Right lobe of liver (tissue), 6 donors: ENCODE measurements around the gene OPTC. TPM values are rescaled to one million over a fixed set of nuclear protein-coding genes. Genes with fewer than 3 reads are reported as not detected.

Experiments
- ATAC-seq, 4 donors: fragments of 200-7000 bp; cut with Tn5 transposase; one replicate each; pipeline ENCODE4 v1.9.1; 2020; ENCODE audit warnings: mild to moderate bottlenecking in 4 of 4, moderate library complexity in 4 of 4
- DNase-seq, 3 donors: peaks; one replicate each; pipeline ENCODE4 v3.0.0-alpha.2; 2020
- H3K27ac ChIP-seq, 3 donors: fragments of 200-600 bp; one replicate each; pipeline ENCODE4 v1.8.0; 2022
- H3K27me3 ChIP-seq, 2 donors: fragments of 200-600 bp; one replicate each; pipeline ENCODE4 v1.8.0; 2022
- H3K36me3 ChIP-seq, 4 donors: fragments of 200-600 bp; sonication (generic) in 1 of 4; one replicate each; pipeline versions ENCODE4 v1.5.1 to v1.8.0; 2017 to 2022; ENCODE audit warnings: control low read depth in 1 of 4
- H3K4me1 ChIP-seq, 4 donors: fragments of 200-600 bp; sonication (generic) in 1 of 4; one replicate each; pipeline versions ENCODE4 v1.5.1 to v1.8.0; 2017 to 2022; ENCODE audit warnings: control low read depth in 1 of 4
- H3K4me3 ChIP-seq, 3 donors: fragments of 200-600 bp; one replicate each; pipeline ENCODE4 v1.8.0; 2022
- H3K9me3 ChIP-seq, 4 donors: fragments of 200-600 bp; sonication (generic) in 1 of 4; one replicate each; pipeline versions ENCODE4 v1.5.1 to v1.8.0; 2017 to 2022; ENCODE audit warnings: control low read depth in 1 of 4
- POLR2A ChIP-seq: fragments of 450-650 bp; IDR thresholded peaks from one replicate; pipeline ENCODE4 v1.6.1; 2017; ENCODE audit warnings: antibody characterized with exemption, mild to moderate bottlenecking
- WGBS: methylation state at CpG from one replicate; pipeline ENCODE4 v1.1.6; 2018; ENCODE audit warnings: low coverage, low lambda C conversion rate; ENCODE audit not compliant: insufficient coverage; ENCODE audit errors: missing lambda C conversion rate; 5-methylcytosine and 5-hydroxymethylcytosine counted together
- intact Hi-C, 2 donors: fragments of 100-400 bp; cut with DNase I; formaldehyde crosslinking; loops; one replicate each; pipeline versions ENCODE4 v1.11.2 to v1.14.1; 2022
- total RNA-seq, 6 experiments: library from RNA; depleted of rRNA in 2 of 6; stranded (reverse); fragments of >200 nt in 2 of 6; fragmentation: NEBNext Ultra II Directional in 3 of 6; extraction: Animal tissue kit (Norgen Biotek cat#: 25700) in 3 of 6; gene quantifications; one replicate each; pipeline versions ENCODE4 v1.1.0 to v1.2.4, GENCODE V29; 2016 to 2023
- TF ChIP-seq, protein P1 (sequence below), 4 donors: fragments of 200-600 bp in 3 of 4; fragments of 450-650 bp in 1 of 4; IDR thresholded peaks; one replicate each; pipeline versions ENCODE4 v1.5.1 to v1.8.0; 2016 to 2022; ENCODE audit warnings: antibody characterized with exemption in 4 of 4, mild to moderate bottlenecking in 2 of 4
- donor health status: DM: no; HTN: yes; CAD: no.
- donor health status: DM: no; HTN: no; CAD: no.
- donor health status: DM: no; HTN: no; CAD: no.
- donor health status: DM: no; HTN: yes; CAD: no.
- donor health status: DM: no; HTN: yes; CAD: no.

The OPTC gene
- total RNA-seq, 6 experiments from 2014 or later, result not detected

DNA sequence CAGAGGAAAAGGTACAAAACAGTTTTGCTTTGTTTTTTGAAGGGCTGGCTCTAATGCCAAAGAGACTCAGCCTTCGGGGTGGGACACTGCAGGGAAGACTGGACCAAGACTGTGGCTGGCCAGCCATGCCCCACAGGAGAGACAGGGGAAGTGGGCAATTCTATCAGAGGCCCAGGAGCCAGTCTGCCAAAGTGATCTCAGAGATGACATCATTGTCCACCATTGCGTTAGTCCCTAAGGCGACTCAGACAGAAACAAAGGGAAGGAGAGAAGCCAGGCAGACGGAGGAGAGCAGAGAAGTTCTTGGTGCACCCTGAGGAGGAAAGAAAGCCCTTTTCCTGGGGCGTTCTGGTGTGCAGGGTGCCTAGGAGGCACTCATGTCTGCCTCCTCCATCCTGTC, 26.4 kb downstream of the OPTC start:
- Histone ChIP-seq H3K27ac (no peak overlapping the region), H3K36me3 (no peaks in the 10 kb centered on the region), H3K27me3 (no peaks in the 10 kb centered on the region), H3K4me1 (peaks cover 0 to 11% (median 0%) of the 10 kb centered on the region in 4 donors), H3K4me3 (no peak overlapping the region), H3K9me3 (no peaks in the 10 kb centered on the region)
- intact Hi-C loops, result no loop called here
- no peak for ATAC-seq
- TF ChIP-seq, protein P1, sequence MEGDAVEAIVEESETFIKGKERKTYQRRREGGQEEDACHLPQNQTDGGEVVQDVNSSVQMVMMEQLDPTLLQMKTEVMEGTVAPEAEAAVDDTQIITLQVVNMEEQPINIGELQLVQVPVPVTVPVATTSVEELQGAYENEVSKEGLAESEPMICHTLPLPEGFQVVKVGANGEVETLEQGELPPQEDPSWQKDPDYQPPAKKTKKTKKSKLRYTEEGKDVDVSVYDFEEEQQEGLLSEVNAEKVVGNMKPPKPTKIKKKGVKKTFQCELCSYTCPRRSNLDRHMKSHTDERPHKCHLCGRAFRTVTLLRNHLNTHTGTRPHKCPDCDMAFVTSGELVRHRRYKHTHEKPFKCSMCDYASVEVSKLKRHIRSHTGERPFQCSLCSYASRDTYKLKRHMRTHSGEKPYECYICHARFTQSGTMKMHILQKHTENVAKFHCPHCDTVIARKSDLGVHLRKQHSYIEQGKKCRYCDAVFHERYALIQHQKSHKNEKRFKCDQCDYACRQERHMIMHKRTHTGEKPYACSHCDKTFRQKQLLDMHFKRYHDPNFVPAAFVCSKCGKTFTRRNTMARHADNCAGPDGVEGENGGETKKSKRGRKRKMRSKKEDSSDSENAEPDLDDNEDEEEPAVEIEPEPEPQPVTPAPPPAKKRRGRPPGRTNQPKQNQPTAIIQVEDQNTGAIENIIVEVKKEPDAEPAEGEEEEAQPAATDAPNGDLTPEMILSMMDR (IDR thresholded peaks at IDR 0.05), result no peak
- no peak for TF ChIP-seq POLR2A
- DNase-seq, result no peak
- WGBS, result no CpG with 5 or more reads among the region's 5 CpGs

DNA sequence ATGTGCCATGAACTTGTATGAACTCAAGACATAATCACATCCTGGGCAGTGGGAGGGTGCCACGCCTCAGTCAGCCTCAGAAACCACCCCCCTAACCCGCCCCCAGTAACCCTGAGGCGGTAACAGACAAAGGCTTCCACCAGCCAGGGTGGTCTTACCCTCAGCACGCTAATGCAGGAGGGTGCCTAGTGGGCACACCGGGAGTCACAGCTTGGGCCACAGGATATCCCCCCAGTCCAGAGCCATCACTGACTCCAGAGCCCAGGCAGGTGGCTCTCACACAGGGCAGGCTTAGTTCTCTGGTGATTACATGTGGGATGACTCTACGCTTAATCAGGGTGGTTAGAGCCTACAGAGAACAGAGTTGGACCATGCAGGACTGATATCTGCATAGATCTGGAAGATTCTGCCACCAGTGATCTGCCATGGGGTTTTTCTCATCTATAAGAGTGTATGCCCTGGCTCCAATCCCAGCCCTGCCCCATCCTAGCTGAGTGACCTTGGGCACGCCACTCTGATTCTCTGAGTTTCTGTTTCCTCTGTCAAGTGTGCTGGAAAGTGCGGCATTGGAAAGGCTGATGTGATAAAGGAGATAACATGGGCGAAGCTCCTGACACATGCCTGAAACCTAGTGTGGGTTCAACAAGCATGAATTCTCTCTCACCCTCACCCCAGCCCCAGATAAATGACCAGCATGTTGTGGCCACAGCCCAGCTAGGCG, 27.3 kb downstream of the OPTC start:
- intact Hi-C loops, result no loop called here
- no peak overlapping the region for H3K27ac ChIP-seq
- peaks cover 0 to 11% (median 0%) of the 10 kb centered on the region in 4 donors for H3K4me1 ChIP-seq
- no peaks in the 10 kb centered on the region for H3K9me3 ChIP-seq
- H3K27me3 ChIP-seq, result no peaks in the 10 kb centered on the region
- no peak overlapping the region for H3K4me3 ChIP-seq
- ATAC-seq (peak; percentile 65 to 89 (median 77)), DNase-seq (peak in 1 of 3 donors; percentile 52)
- 59% methylated on average over 9 of the region's 10 CpGs for WGBS
- H3K36me3 ChIP-seq, result no peaks in the 10 kb centered on the region
- no peak for TF ChIP-seq POLR2A

- peaks cover 0 to 11% (median 0%) of the 10 kb centered on the region in 4 donors for H3K4me1 ChIP-seq
- no peaks in the 10 kb centered on the region for H3K9me3 ChIP-seq
- no peak for ATAC-seq
- no peak overlapping the region for H3K4me3 ChIP-seq
- 83% methylated on average over 1 of the region's 5 CpGs for WGBS
- no peak for DNase-seq
- TF ChIP-seq, protein P1 (IDR thresholded peaks at IDR 0.05), result no peak
- H3K27me3 ChIP-seq, result no peaks in the 10 kb centered on the region
- no peaks in the 10 kb centered on the region for H3K36me3 ChIP-seq
- intact Hi-C loops, result no loop called here
- no peak overlapping the region for H3K27ac ChIP-seq
Measured at GRCh38 chr1:203521812-203522211, 27.9 kb downstream of the OPTC start.

DNA sequence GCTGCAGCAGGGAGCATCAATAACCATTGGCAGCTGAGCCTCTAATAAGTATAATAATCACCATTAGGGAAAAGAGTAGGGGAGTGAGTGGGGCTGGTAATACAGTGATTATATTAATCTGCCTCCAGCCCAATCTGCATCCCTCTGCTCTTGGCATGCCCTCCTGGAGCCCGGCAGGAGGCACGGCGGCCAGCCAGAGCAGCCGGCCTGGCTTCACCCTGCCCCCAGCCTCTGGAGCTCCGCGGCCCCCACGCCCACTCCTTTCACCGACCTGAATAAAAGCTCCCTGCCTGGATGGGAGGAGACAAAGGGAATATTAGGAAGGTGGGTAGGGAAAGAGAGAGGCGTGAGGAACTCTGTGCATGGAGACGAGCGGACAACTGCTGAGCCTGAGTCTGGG, 28.3 kb downstream of the OPTC start:
- intact Hi-C loops, result no loop called here
- 77% methylated on average over 5 of the region's 11 CpGs for WGBS
- TF ChIP-seq, protein P1 (IDR thresholded peaks at IDR 0.05), result no peak
- no peak for TF ChIP-seq POLR2A
- Histone ChIP-seq H3K27ac (no peak overlapping the region), H3K9me3 (no peaks in the 10 kb centered on the region), H3K27me3 (no peaks in the 10 kb centered on the region), H3K4me1 (peaks cover 0 to 11% (median 0%) of the 10 kb centered on the region in 4 donors), H3K4me3 (no peak overlapping the region), H3K36me3 (no peaks in the 10 kb centered on the region)
- DNase-seq, result no peak
- ATAC-seq, result no peak

GRCh38 chr1:203523667-203524066, 29.7 kb downstream of the OPTC start:
- no peak for DNase-seq
- WGBS, result 87% methylated on average over 4 of the region's 6 CpGs
- TF ChIP-seq, protein P1 (IDR thresholded peaks at IDR 0.05), result no peak
- no peak for TF ChIP-seq POLR2A
- Histone ChIP-seq H3K27me3 (no peaks in the 10 kb centered on the region), H3K4me1 (peaks cover 0 to 11% (median 0%) of the 10 kb centered on the region in 4 donors), H3K27ac (no peak overlapping the region), H3K36me3 (no peaks in the 10 kb centered on the region), H3K4me3 (no peak overlapping the region), H3K9me3 (no peaks in the 10 kb centered on the region)
- intact Hi-C loops, result no loop called here
- ATAC-seq, result no peak
